ENCODE results near the gene SLC10A7. TPM values are rescaled to one million over a fixed set of nuclear protein-coding genes. Genes with fewer than 3 reads are reported as not detected.

Gene SLC10A7
- total RNA-seq, 1 experiment from 2014 or later = 4.1 TPM

DNA sequence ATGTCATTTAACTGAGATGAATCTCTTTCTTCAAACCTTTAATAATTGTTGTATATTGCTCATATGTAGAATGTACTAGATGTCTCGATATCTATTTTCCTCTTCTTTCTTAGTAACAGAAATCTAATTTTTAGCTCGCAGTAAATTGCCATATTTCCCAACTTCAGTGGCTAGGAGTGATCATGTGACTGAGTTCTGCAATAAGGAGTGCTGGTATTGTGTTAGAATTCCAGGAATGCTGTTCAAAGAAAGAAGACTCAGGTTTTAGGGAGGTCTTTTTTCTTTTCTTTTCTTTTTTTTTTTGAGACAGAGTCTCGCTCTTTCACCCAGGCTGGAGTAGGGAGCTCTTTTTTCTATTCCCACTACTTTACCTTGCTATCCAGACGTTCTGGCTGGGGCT lies 81.7 kb downstream of the SLC10A7 start:
- DNase-seq (ENCODE audit: low spot score) = no peak

DNA sequence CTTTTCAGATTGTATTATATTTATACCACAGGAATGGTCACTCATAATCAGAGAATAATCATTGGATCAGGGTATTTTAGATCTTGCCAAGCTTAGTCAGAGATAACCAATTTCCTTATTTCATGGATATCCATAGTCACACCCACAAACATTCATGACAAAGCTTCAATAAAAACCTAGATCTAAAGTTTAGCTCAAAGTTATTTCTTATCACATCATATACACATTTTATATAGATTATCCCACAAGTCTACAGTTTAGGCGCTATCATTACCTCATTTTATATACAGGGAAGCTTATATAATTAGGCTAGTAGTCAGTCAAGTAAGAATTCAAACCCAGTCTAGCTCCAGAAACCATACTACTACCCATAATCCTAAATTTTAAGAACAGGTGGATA lies 82.3 kb downstream of the SLC10A7 start:
- DNase-seq (ENCODE audit: low spot score) = no peak

DNA sequence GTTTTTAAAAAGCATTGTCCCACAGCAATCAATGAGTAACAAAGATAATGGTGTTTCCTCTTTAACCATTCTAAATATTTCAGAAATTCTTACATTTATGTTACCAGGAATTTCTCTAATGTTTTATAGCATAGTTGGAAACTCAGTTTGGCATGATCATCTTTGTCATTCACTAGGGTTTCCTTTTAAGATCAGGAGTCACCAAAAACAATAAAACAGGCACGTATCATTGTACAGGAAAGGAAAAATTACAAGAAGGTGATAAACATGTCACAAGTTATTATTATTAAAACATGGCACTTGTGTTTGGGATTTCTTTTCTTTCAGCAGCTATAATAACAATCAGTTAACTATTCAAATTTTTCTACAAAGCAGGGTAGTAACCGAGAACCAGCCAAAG lies 84.0 kb downstream of the SLC10A7 start:
- DNase-seq (ENCODE audit: low spot score) = no peak

DNA sequence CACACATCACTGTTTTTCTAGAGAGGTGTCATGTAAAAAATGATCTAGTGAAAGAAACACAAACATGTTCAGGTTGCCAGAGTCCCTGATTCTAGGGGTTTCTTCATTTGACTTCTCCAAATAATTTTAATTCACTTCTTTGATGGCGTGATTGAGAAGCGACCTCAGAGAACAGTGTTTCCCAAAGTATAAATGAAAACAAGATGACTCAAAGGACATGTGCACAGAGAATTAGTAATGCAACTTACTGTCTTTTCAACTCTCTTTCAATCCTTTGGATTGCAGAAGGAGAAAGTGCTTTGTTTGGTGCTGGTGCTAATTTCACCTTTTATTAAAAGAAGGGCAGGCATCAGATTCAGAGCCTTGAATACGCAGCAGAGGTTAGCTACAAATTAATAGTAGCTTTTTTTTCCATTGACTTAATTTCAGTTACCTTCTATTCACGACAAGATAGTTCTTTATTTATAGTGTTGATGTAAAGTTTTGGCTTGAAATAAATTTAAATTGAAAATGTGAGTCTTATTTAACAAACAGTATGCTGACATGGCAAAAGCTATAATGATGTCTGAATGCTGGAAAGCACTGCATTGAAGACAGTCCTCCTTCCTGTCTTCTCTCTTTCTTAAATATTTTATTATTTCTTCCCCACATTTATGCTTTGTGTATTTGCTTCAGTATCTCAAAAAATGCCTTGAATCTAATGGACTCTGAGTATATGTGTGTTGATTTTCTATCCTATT lies 85.1 kb downstream of the SLC10A7 start:
- DNase-seq (ENCODE audit: low spot score) = no peak

DNA sequence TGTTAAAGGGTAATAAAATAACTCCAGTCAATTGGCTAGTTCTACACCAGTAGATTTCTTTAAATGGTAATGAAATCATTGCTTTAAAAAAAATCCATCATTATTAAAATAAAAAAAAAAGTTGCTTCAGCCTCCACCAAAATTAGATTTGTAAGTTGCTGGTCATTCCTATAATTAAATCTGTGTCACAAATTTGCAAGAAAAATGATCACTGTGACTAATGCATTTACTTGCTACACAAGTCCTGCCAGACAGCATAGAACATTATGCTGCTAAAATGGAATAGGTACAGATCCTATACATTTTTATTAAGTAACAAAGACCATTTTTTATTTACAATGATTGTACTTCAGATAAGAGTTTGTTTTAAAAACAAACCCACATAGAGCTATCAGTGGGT lies 85.8 kb downstream of the SLC10A7 start:
- no peak for DNase-seq (ENCODE audit: low spot score)

DNA sequence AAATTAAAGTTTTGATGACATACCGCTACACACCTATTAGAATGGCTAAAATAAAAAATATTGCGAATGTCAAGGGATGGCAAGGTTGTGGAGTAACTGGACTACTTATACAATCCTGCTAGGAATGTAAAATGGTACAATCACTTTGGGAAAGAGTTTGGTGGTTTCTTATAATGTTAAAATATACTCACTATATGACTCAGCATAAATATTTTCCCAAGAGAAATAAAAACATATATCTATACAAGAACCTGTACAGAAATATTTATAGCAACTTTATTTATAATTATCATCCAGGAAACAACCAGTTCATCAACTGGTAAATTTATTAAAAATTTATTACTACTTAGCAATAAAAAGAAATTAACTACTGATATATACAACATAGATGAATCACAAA lies 89.7 kb downstream of the SLC10A7 start:
- DNase-seq (ENCODE audit: low spot score) = no peak

DNA sequence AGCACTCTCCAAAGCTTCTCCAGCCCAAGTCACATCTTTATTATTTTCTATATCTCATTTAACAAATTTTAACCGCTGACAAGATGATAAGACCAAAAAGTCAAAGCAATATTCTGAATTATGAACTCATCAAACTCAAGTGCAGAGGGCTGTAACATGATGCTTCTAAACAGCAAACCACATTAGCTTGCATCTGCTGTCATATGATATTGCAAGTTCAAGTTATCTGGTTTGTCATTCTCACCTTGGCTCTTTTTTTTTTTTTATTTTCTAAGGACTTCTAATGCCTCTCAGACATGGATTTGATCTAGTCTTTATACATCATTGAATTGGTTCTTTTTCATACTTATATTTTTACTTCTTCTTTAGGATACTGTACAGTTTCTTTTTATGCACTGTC lies 93.4 kb downstream of the SLC10A7 start:
- DNase-seq (ENCODE audit: low spot score) = no peak

DNA sequence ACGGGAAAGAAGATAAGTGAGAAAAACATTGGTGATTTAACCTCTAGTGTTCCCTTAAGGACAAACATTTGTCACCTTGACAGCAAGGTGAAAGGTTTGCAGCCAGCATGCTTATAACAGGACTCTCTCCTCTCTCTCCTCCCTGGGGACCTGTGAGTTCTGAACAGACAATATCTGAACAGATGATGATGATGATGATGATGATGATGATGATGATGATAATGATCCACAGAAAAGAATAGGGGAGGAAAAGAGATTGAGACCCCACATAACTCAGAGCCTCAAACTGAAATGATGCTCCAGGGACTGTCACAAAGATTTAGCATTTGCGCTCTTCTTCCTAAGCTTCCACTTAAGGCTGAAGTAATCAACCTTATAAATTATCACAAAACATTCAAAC lies 103.9 kb downstream of the SLC10A7 start:
- DNase-seq (ENCODE audit: low spot score) = no peak

DNA sequence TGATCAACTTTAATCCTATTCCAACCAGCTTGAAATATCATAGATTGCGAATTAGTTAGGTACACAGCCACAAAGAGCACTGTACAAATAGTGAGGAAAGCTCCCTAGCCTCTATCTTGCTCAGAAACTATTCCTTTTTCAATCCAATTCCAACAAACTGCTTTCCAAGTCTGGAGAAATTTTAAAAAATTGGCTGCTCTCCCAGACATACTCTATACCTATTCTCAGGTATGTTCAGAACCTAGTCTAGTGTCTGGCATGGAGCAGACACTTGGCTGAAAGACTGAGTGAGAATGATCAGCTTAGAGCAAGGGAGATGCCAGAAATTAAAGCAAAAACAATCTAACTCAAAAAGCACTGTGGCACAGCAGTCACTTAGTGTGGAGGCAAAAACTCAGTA lies 105.9 kb downstream of the SLC10A7 start:
- DNase-seq (ENCODE audit: low spot score) = no peak

DNA sequence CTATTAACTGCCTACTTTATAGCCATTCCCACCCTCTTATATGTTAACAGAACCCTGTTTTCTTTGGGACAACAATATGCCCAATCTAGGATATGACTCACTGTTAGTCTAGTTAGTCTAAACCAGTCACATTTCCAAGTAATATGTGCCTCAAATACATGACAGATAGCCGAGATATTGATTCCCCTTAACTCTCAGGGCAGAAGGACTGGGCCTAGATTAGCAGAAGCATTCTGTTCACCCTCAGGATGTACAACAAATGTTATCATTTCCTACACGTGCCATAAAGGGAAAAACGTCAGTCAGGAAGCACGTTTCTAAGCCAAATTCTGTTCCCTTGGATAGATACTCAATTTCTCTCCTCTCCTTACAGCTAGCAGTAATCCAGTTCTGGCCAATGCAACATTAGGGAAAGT lies 114.1 kb downstream of the SLC10A7 start:
- DNase-seq (ENCODE audit: low spot score) = no peak

DNA sequence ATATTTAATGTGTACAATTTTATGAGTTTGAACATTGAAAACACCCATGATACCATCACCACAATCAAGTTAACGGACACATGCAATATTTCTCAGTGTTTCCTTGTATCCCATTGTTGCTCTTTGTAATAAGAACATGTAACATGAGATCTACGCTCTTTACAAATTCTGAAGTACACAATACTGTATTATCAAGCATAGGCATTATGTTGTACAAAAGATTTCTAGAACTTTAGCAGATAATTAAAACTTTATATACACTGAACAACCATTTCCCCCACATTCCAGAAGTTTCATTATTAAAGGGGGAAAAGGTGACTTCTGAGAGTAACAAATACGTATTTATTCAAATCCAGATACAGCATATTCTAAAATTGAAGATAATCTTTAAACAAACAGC lies 114.5 kb downstream of the SLC10A7 start:
- peak; percentile 48 for DNase-seq (ENCODE audit: low spot score)

DNA sequence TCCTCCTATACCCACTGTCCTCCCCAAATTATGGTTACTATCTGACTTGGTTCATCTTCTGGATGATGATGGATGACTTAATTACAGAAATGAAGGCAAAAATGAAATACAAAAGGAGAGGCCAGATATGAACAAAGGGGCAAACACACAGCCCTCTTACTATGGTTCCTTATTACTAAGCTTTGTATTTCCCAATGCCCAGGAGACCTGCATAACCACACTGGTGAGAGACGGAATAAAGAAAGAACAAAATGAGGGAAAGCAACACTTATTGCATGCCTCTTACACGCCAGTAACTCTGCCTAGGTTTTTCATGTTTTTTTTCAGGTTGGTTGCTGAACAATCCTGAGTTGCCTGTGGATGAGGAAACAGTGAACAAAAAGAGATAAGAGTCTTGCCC lies 120.5 kb downstream of the SLC10A7 start:
- no peak for DNase-seq (ENCODE audit: low spot score)

DNA sequence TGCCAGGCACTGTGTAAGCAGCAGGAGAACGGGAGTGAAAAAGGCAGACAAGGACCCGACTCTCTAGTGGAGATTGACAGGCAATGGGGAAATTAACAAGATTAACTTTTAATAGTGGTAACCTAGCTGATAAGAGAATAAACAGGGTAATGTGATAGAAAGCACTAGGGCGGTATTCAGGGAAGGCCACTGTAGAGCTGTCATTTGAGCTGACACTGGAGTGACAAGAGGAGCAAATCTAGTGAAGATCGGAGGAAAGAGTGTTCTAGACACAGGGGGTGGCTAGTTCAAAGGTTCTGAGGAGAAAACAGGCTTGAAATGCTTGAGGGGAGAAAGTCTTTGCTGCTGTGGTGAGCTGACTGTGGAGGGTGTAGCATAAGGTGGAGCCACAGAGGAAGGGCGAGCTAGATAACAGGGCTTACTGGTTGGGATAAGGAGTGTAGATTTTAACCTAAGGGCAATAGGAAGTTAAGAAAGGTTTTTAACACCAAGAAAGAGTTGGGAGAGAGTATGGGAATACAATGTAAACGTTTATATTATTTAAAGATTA lies 122.8 kb downstream of the SLC10A7 start:
- peak; percentile 43 for DNase-seq (ENCODE audit: low spot score)

DNA sequence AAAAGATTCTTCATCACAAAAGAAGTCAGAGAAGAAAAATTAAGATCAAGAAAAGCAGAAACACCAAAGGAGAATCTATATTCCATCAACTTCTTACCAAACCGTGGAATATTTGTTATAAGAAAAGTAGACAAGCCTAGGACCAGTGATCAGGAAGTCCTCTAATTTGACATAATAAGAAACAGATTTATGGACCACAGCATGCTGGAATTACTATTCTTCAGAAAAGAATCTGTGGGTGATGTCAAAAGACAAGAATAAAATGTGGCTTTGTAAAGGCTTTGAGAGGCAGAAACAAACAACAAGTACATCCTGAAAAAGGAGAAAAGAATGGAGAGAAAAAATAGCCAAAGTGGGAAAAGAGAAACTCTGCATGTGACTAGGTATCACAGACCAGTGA lies 123.3 kb downstream of the SLC10A7 start:
- no peak for DNase-seq (ENCODE audit: low spot score)

DNA sequence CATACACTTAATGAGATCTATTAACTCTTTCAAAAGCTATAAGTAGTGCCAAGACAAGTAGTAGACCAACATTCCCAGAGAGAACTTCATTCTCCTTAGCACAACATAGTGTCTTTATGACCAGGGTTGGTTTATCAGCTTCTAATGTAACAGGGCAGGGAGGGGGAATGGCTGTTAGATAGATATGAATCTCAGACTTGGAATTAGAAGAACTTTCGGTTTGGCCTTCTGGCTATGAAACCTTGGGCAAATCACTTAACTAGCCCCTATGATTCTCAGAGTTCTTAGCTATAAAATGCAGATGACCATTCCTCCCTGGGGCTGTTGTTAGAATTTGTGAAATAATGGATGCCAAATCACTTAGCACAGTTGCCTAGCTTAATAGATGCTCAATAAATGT lies 132.2 kb downstream of the SLC10A7 start:
- no peak for DNase-seq (ENCODE audit: low spot score)

DNA sequence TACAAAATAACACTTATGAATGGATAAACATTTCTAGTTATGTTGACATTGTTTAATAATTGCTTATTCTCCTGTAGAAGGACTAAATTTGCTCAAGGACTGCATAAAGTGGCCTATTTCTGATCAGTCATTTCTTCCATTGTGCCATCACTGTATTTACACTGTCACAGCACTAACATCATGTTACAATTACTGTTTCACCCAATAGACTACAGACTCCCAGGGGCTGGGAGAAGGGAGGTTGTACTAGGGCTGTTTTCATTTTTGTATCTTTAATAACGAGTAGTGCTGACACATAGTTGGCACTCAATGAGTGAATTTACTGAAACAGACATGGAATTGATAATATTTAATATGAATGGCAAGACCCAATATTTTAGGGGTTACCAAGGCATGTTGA lies 139.5 kb downstream of the SLC10A7 start:
- no peak for DNase-seq (ENCODE audit: low spot score)

DNA sequence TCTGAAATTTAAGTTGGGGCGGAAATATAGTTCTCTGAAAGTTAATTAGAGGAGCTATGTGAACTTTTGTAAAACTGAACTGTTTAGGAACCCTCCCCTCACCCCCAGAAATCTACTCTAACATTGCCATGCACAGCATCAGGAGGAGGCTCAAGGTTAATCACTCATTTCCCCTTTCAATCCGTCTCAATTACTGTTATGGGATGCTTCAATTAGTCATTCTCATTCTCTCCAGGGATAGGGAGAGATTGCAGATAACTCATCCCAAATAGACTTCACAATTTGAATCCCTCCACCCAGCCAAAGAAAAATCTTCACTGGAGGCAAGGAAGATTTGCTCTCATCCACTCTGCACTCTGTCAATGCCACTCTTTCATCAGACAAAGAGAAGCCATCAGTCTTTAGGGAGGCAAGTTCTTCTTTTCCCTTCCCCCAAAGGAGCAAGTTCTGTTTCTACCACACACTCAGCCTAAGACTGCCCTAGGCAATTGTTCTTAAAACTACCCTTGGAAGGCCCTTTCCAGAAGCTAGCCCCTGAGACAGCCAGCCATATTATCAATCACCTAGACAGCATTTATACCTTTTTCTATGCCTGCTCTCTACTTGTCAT lies 140.4 kb downstream of the SLC10A7 start:
- DNase-seq (ENCODE audit: low spot score) = no peak

DNA sequence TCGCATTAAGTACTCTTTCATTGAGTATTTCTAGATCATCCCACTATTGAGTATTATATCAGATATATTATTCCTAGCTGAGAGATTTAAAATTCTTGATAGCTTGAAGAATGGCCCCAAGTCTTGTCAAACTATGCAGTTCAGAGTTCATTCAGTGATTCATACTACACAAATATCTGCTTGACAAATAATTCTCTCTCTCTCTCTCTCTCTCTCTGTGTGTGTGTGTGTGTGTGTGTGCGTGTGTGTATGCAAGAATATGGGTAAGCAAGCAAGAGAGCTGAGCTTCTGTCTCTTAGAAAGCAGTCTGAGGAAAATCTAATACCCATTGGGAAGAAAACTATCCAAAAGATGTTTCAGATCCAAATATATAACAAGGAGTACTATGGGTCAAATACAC lies 142.0 kb downstream of the SLC10A7 start:
- DNase-seq (ENCODE audit: low spot score) = no peak

DNA sequence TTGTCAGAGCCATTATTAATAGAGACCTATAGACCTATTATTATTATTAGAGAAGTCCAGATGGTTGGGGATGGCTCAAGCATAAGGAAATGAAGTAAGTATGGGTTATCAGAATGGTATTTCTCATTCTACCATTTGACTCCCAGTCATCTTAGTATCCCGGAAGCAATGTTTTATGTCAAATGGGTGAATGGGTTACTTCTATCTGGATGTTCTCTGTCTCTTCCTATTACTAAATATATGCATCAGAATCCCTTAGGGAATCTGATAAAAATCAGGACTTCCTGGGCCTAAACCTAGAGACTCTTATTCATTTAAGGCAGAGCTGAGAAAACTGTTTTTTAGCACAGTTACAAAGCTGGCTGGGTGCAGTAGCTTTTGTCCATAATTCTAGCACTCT lies 149.9 kb downstream of the SLC10A7 start:
- DNase-seq (ENCODE audit: low spot score) = no peak

DNA sequence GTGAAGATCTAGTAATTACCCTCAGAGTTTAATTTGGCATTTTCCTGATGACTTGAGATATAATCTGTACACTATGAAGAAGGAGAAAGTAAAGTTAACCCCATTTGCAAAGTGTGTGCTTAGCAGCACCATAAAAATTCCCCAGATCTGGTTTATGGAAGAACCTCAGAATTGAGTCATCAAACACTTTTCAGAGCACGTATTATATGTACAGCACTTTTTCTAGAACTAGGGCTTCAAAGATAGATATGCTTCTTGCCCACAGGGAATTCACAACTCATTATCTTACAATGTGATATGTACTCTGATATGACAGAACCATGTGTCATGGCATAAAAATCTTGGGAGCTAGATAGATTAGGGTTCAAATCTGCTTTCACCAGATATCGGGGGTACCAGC lies 150.9 kb downstream of the SLC10A7 start:
- DNase-seq (ENCODE audit: low spot score) = no peak

DNA sequence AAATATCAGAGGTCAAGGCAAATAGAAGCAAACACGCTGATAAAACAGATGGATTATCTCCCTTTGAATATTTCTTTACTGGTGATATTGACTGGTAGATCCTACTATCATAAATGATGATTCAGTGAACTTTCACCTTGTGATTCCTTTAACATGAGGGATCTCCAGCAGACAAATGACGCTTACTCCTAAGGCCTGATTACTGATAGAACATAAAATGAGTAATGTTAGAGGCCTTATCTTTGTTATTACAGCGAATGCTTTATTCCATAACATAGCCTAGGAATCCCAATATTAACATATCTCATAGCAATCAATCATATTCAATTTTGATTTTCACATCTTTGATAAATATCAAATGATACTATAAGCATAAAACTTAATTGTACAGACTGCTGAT lies 152.3 kb downstream of the SLC10A7 start:
- DNase-seq (ENCODE audit: low spot score) = no peak

DNA sequence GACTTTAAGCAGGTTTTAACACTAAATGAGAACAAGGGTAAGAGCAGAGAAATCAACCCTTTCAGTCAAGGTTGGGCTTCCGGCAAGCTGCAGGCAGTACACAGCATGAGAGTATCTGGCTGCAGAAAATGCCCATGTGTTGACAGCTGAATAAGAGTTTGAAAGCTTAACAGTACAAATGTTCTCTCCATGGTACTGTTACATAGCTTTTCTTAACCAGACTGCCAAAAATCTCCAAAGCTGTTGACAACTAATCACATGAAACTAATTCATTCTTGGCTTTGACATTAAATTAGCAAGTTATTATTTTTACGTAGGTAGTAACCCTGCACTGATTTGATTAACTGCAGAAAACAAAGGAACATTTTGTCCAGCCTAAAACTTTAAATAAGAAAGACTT lies 153.5 kb downstream of the SLC10A7 start:
- DNase-seq (ENCODE audit: low spot score) = no peak

DNA sequence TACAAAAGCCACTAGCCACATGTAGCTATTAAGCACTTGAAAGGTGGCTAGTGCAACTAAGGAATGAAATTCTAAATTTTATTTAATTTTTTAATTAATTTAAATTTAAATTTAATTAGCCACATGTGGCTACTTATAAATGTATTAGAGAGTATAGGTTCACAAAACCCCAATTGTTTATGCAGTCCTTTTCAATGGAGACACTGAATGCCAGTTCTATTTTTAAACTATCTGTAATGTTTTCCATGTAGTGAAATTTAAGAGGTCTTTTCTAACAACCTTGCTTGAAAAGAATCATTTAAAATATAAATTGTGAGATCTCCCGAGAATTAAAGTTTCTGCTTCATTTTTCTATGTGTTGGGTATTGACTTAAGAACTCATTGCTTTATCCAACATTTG lies 154.4 kb downstream of the SLC10A7 start:
- DNase-seq (ENCODE audit: low spot score) = no peak

Measured in HT-29 (cell line).